GM23338 (cell line): ENCODE data around the gene SLC5A5. TPM values are rescaled to one million over a fixed set of nuclear protein-coding genes. Genes with fewer than 3 reads are reported as not detected.

Source experiments
- ATAC-seq: fragments of 200-7000 bp; cut with Tn5 transposase; 3 replicates; pipeline ENCODE4 v1.9.1; 2020
- DNase-seq: peaks from one replicate; pipeline ENCODE4 v3.0.0-alpha.2; 2015; ENCODE audit warnings: low spot score
- H2AFZ ChIP-seq: fragments of 200-600 bp; sonication (generic); 2 replicates; pipeline ENCODE4 v1.8.0; 2016; ENCODE audit warnings: antibody characterized with exemption, mild to moderate bottlenecking, moderate library complexity
- H3F3A ChIP-seq: fragments of 200-600 bp; sonication (generic); replicated peaks from 2 replicates; pipeline ENCODE4 v1.8.0; 2017; ENCODE audit warnings: antibody characterized with exemption, mixed run types, low read depth
- H3K27ac ChIP-seq: fragments of 200-600 bp; sonication (generic); 2 replicates; pipeline ENCODE4 v1.6.1; 2016; ENCODE audit warnings: low read depth
- H3K27me3 ChIP-seq: fragments of 200-600 bp; sonication (generic); 2 replicates; pipeline ENCODE4 v1.8.0; 2016; ENCODE audit warnings: mild to moderate bottlenecking, mixed run types, moderate library complexity; ENCODE audit not compliant: insufficient read depth
- H3K36me3 ChIP-seq: fragments of 200-600 bp; sonication (generic); 2 replicates; pipeline ENCODE4 v1.8.0; 2016; ENCODE audit warnings: mild to moderate bottlenecking; ENCODE audit not compliant: insufficient read depth
- H3K4me1 ChIP-seq: fragments of 200-600 bp; sonication (generic); 2 replicates; pipeline ENCODE4 v1.8.0; 2016; ENCODE audit warnings: mild to moderate bottlenecking, moderate library complexity; ENCODE audit not compliant: insufficient read depth
- H3K4me2 ChIP-seq: fragments of 200-600 bp; sonication (generic); 2 replicates; pipeline ENCODE4 v1.7.1; 2017; ENCODE audit warnings: mixed run types
- H3K4me3 ChIP-seq: fragments of 200-600 bp; sonication (generic); 2 replicates; pipeline ENCODE4 v1.6.1; 2016; ENCODE audit warnings: mixed run types
- H3K79me2 ChIP-seq: fragments of 200-600 bp; sonication (generic); replicated peaks from 2 replicates; pipeline ENCODE4 v1.8.0; 2017; ENCODE audit warnings: mild to moderate bottlenecking; ENCODE audit not compliant: insufficient read depth
- H3K9me2 ChIP-seq: fragments of 200-600 bp; sonication (generic); 2 replicates; pipeline ENCODE4 v1.8.0; 2017; ENCODE audit not compliant: insufficient read depth
- H4K20me1 ChIP-seq: fragments of 200-600 bp; sonication (generic); replicated peaks from 2 replicates; pipeline ENCODE4 v1.8.0; 2017; ENCODE audit warnings: mild to moderate bottlenecking; ENCODE audit not compliant: insufficient read depth
- H3K27ac Mint-ChIP-seq: 2 replicates; pipeline ENCODE4 v1.8.0; 2020; ENCODE audit warnings: inconsistent platforms, mild to moderate bottlenecking, moderate library complexity, mixed read lengths
- H3K27me3 Mint-ChIP-seq: 3 replicates; pipeline ENCODE4 v1.8.0; 2022; ENCODE audit warnings: low read depth, mild to moderate bottlenecking, moderate library complexity, mixed read lengths, inconsistent platforms; ENCODE audit not compliant: insufficient read depth, poor library complexity
- H3K36me3 Mint-ChIP-seq: 3 replicates; pipeline ENCODE4 v1.8.0; 2021; ENCODE audit warnings: low read depth, mild to moderate bottlenecking, inconsistent platforms, moderate library complexity, mixed read lengths
- H3K4me1 Mint-ChIP-seq: 3 replicates; pipeline ENCODE4 v1.8.0; 2020; ENCODE audit warnings: mild to moderate bottlenecking, inconsistent platforms, mixed read lengths
- H3K4me3 Mint-ChIP-seq: 3 replicates; pipeline ENCODE4 v1.8.0; 2021; ENCODE audit warnings: moderate library complexity, mild to moderate bottlenecking, inconsistent platforms, mixed read lengths
- H3K9me3 Mint-ChIP-seq: 3 replicates; pipeline ENCODE4 v1.8.0; 2020; ENCODE audit warnings: moderate library complexity, mild to moderate bottlenecking, inconsistent platforms, mixed read lengths
- CREB1 ChIP-seq: fragments of 250-450 bp; sonication (Bioruptor Pico); IDR thresholded peaks from 2 replicates; pipeline ENCODE4 v1.5.0; 2020; ENCODE audit warnings: low read depth, mild to moderate bottlenecking, moderate library complexity
- EZH2 ChIP-seq: fragments of 200-600 bp; sonication (generic); IDR thresholded peaks from one replicate; pipeline ENCODE4 v1.8.0; 2017; ENCODE audit warnings: antibody characterized with exemption, mild to moderate bottlenecking, low read depth; ENCODE audit not compliant: unreplicated experiment
- EZH2phosphoT487 ChIP-seq: fragments of 200-600 bp; sonication (generic); IDR thresholded peaks from one replicate; pipeline ENCODE4 v1.8.1; 2018; ENCODE audit warnings: antibody characterized with exemption; ENCODE audit not compliant: unreplicated experiment
- JUNB ChIP-seq: IDR thresholded peaks from one replicate; pipeline ENCODE4 v1.6.1; 2016; ENCODE audit warnings: antibody characterized with exemption; ENCODE audit not compliant: unreplicated experiment
- POLR2AphosphoS5 ChIP-seq: IDR thresholded peaks from 2 replicates; pipeline ENCODE4 v1.6.1; 2016; ENCODE audit warnings: antibody characterized with exemption, low read depth
- ZNF114 ChIP-seq: fragments of 250-450 bp; sonication (Bioruptor Pico); IDR thresholded peaks from 2 replicates; pipeline ENCODE4 v1.5.0; 2020; ENCODE audit warnings: mild to moderate bottlenecking, moderate library complexity
- ZNF331 ChIP-seq: fragments of 250-450 bp; sonication (Bioruptor Pico); IDR thresholded peaks from 2 replicates; pipeline ENCODE4 v1.5.0; 2020; ENCODE audit warnings: low read depth, mild to moderate bottlenecking, moderate library complexity
- polyA plus RNA-seq: library from polyadenylated mRNA; unstranded; fragments of >200 nt; fragmentation: Nextera tagmentation; extraction: Ambion mirVana; gene quantifications from 2 replicates; pipeline ENCODE4 v1.2.1, GENCODE V29; 2016
- total RNA-seq: library from RNA; depleted of rRNA; stranded (reverse); fragments of >200 nt; shearing (Covaris generic); gene quantifications from 2 replicates; pipeline ENCODE4 v1.2.3, GENCODE V29; 2014
- TF ChIP-seq, protein P1 (sequence below): IDR thresholded peaks from 2 replicates; pipeline ENCODE4 v1.6.1; 2016; ENCODE audit warnings: antibody characterized with exemption
- TF ChIP-seq, protein P2 (sequence below), 2 experiments: fragments of 200-600 bp in 1 of 2; sonication (generic) in 1 of 2; conservative IDR thresholded peaks; 2 replicates each; pipeline versions ENCODE4 v1.5.1 to v1.6.1; 2016 to 2017; ENCODE audit warnings: antibody characterized with exemption in 2 of 2, low read depth in 2 of 2, mild to moderate bottlenecking in 2 of 2, moderate library complexity in 1 of 2
- TF ChIP-seq, protein P3 (sequence below): IDR thresholded peaks from one replicate; pipeline ENCODE4 v1.6.1; 2018; ENCODE audit warnings: antibody characterized with exemption; ENCODE audit not compliant: unreplicated experiment

SLC5A5 gene
- total and polyA plus RNA-seq, 2 experiments from 2014 or later: 1.0 to 2.1 TPM

DNA sequence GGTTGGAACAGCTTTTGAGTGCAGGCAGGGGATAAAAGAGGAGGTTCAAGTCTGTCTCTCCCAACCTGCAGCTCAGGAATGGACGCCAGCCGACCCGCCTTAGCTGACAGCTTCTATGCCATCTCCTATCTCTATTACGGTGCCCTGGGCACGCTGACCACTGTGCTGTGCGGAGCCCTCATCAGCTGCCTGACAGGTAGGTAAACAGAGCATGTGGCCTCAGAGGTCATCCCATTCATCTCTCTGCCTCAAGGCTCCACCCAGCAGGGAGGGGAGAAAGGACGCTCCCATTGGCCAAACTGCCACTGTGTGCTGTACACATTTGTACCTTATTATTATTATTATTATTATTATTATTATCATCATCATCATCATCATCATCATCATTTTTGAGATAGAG lies 16.5 kb downstream of the SLC5A5 start (continued):
- TF ChIP-seq, protein P1, sequence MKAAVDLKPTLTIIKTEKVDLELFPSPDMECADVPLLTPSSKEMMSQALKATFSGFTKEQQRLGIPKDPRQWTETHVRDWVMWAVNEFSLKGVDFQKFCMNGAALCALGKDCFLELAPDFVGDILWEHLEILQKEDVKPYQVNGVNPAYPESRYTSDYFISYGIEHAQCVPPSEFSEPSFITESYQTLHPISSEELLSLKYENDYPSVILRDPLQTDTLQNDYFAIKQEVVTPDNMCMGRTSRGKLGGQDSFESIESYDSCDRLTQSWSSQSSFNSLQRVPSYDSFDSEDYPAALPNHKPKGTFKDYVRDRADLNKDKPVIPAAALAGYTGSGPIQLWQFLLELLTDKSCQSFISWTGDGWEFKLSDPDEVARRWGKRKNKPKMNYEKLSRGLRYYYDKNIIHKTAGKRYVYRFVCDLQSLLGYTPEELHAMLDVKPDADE: no peak
- TF ChIP-seq JUNB: no peak
- no peak for TF ChIP-seq ZNF114 (CRISPR knock-in tag)
- TF ChIP-seq EZH2: no peak
- TF ChIP-seq, protein P2, sequence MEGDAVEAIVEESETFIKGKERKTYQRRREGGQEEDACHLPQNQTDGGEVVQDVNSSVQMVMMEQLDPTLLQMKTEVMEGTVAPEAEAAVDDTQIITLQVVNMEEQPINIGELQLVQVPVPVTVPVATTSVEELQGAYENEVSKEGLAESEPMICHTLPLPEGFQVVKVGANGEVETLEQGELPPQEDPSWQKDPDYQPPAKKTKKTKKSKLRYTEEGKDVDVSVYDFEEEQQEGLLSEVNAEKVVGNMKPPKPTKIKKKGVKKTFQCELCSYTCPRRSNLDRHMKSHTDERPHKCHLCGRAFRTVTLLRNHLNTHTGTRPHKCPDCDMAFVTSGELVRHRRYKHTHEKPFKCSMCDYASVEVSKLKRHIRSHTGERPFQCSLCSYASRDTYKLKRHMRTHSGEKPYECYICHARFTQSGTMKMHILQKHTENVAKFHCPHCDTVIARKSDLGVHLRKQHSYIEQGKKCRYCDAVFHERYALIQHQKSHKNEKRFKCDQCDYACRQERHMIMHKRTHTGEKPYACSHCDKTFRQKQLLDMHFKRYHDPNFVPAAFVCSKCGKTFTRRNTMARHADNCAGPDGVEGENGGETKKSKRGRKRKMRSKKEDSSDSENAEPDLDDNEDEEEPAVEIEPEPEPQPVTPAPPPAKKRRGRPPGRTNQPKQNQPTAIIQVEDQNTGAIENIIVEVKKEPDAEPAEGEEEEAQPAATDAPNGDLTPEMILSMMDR (conservative IDR thresholded peaks at IDR 0.05; ENCODE audit: low read depth in 2 of 2): no peak
- no peak for TF ChIP-seq EZH2phosphoT487
- TF ChIP-seq ZNF331 (CRISPR knock-in tag): no peak
- TF ChIP-seq POLR2AphosphoS5: no peak
- TF ChIP-seq, protein P3, sequence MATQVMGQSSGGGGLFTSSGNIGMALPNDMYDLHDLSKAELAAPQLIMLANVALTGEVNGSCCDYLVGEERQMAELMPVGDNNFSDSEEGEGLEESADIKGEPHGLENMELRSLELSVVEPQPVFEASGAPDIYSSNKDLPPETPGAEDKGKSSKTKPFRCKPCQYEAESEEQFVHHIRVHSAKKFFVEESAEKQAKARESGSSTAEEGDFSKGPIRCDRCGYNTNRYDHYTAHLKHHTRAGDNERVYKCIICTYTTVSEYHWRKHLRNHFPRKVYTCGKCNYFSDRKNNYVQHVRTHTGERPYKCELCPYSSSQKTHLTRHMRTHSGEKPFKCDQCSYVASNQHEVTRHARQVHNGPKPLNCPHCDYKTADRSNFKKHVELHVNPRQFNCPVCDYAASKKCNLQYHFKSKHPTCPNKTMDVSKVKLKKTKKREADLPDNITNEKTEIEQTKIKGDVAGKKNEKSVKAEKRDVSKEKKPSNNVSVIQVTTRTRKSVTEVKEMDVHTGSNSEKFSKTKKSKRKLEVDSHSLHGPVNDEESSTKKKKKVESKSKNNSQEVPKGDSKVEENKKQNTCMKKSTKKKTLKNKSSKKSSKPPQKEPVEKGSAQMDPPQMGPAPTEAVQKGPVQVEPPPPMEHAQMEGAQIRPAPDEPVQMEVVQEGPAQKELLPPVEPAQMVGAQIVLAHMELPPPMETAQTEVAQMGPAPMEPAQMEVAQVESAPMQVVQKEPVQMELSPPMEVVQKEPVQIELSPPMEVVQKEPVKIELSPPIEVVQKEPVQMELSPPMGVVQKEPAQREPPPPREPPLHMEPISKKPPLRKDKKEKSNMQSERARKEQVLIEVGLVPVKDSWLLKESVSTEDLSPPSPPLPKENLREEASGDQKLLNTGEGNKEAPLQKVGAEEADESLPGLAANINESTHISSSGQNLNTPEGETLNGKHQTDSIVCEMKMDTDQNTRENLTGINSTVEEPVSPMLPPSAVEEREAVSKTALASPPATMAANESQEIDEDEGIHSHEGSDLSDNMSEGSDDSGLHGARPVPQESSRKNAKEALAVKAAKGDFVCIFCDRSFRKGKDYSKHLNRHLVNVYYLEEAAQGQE: no peak

GRCh38 chr19:17889609-17890214 lies 18.0 kb downstream of the SLC5A5 start:
- ATAC-seq (peak; percentile 97), DNase-seq (peak; percentile 90)
- no peak overlapping the region for H3K4me3 ChIP-seq
- H3K9me2 ChIP-seq: no peaks in the 10 kb centered on the region
- H3K27me3 Mint-ChIP-seq: peaks cover 13% of the 10 kb centered on the region
- H3K4me1 Mint-ChIP-seq: no peaks in the 10 kb centered on the region; the same call in 2 of the 3 replicates
- no peak overlapping the region for H3K27ac Mint-ChIP-seq
- no peak for TF ChIP-seq CREB1
- TF ChIP-seq, protein P3: peak; percentile 94
- no peak overlapping the region for H3K4me3 Mint-ChIP-seq
- H3K9me3 Mint-ChIP-seq: no peaks in the 10 kb centered on the region; the same call in 2 of the 3 replicates
- H3K4me1 ChIP-seq: peaks cover 7% of the 10 kb centered on the region; the same call in 1 of the 2 replicates
- H3K36me3 Mint-ChIP-seq: no peaks in the 10 kb centered on the region
- H3K79me2 ChIP-seq: no peaks in the 10 kb centered on the region
- H3K4me2 ChIP-seq: no peak overlapping the region
- H2AFZ ChIP-seq: no peak overlapping the region
- no peak overlapping the region for H3K27ac ChIP-seq
- no peaks in the 10 kb centered on the region; the same call in 1 of the 2 replicates for H4K20me1 ChIP-seq
- no peaks in the 10 kb centered on the region for H3K36me3 ChIP-seq
- H3F3A ChIP-seq: no peaks in the 10 kb centered on the region
- no peaks in the 10 kb centered on the region for H3K27me3 ChIP-seq
